Pons (tissue), 1 donor: ENCODE data around the gene ACAP2.
"Not testable (repeated sequence)": the region's sequence is repeated elsewhere in the genome, so short reads cannot be mapped to it uniquely, and the experiment has no call there.

Source experiments
- DNase-seq: peaks from one replicate; pipeline ENCODE4 v3.0.0-alpha.2; 2016; ENCODE audit warnings: low spot score

The ACAP2 gene

DNA sequence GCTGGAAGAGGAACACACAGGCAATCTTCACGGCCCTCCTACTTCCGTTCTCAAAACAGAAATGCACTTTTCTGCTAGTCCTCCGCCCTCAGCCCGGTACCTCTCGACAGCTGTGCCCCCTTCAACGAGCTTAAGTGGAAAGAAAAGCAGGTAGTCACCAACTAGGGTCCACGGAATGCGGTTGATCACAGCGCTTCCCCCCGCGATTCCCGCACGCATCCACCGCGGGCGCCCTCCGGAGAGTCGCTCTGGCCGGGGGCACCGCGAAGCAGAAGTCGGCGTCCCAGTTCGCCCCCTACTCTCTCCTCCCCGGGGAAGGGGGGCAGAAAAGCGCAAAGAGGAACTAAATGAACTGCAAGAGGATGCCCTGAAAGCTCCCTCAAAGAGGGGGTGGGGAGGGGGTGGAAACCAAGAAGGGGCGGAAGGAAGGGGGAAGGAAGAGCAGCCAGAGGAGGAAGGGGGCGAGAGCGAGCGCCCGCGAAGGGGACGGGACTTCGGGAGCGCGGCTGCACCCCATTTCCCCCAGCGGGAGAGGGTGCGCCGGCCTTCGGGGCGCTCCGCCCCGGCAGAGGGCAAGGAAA, 738 bp downstream of the ACAP2 start:
- DNase-seq = peak; percentile 57

DNA sequence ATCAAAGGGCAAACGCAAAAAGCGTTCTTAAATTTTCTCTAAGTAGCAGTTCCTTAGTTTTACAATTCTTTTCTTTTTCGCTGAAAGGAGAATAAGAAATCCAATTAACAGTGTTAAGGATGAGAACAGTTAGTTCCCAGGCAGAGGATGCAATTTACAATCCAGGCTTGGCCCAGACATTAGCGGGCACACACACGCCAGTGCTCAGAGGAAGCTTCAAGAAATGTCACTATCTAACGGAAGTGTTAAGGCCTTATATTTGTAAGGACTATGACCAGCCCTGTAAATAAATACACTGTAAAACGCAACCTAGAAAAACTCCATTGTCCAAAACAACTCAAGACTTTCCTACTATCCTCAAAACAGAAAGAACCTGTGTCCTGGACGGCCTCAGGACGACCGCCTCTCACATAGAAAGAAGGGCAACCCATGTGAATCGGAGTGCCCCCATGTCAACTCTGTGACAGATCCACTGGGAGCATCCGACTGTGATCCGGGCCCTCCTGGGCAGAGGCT, 1.3 kb downstream of the ACAP2 start:
- DNase-seq = peak; percentile 49

- DNase-seq = no peak
Measured at GRCh38 chr3:195441051-195441450, 1.8 kb downstream of the ACAP2 start.

DNA sequence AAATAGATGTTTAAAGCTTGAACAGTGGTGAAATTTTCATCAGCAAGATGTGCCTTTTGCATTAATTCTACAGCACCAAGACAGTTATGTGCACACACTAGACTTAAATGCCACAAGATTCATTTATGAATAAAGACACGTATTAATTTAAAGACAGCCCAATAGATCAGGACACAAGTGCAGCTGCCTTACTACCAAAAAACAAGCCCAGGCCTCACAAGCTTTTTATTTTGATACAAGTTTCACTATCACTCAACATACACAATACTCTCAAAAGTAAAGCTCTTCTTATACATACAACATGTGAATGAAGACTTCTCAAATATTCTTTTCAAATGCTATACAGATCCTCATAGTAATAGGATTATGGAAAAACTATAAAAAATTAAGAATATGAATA, 2.4 kb downstream of the ACAP2 start:
- DNase-seq = no peak

DNA sequence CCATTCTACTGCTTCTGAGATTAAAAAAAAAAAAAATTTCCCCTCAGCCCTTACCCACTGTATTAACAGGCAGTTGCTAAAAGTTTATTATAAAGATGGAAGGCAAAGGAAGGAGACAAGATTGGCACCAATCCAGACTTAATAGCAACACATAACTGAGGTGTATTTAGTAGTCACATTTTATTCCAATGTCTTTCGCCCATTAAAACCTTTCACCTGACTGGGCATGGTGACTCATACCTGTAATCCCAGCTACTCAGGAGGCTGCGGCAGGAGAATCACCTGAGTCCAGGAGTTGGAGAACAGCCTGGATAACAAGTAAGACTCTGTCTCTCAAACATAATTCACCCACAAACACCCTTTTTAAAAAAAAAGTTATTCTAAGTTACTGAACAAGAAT, 4.4 kb downstream of the ACAP2 start:
- no peak for DNase-seq

DNA sequence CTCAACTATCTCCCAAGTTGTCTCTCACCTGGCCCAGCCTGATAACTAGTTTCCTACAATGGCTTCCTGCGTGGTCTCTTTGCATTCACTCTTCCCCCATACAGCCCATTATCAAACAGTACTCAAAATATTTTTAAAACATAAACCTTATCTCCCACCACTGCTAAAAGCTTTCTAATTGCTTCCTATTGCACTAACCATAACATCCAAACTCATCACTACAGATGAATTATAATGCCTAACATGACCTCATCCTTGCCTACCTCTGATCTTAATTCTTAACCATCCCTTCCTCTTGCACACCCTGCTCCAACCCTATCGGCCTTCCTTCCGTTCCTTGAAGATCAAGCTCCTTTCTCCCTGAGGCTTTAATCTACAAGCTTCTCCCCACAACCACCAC, 17.0 kb downstream of the ACAP2 start:
- DNase-seq = no peak

DNA sequence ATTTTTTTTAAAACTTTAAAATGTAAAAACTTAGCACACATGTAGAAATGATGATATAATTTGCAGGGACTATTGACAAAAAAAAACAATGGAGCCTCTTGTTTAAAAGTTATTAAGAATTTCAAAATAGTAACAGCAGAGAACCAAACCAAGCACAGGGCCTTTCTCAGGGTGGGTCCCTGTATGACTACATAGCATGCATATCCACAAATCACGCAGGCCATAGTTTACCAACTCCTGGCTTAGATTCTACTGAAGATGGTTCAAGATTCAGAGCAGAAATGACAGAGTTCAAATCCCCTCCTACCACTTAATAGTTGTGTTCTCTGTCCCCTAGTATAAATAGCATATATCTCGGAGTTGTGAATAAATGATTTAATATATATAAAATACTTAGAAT, 19.0 kb downstream of the ACAP2 start:
- no peak for DNase-seq

DNA sequence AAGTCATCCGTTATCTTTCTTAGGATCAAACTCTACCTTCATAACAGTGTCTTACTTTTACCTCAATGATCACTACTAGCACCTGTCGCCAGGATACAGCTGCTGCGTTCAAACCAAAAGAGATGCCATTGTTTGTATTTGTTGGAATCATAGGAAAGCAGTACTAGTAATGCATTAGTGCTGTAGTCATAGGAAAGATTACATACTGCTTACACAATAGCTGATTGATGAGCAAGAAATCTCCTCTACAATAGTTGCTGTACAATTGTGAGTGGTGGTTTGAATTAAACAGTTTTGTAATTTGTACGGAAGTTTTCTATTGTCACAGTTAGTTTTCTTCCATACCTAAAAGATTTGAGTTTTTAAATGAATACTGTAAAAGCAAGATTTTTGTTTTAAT, 21.4 kb downstream of the ACAP2 start:
- DNase-seq = peak; percentile 43

DNA sequence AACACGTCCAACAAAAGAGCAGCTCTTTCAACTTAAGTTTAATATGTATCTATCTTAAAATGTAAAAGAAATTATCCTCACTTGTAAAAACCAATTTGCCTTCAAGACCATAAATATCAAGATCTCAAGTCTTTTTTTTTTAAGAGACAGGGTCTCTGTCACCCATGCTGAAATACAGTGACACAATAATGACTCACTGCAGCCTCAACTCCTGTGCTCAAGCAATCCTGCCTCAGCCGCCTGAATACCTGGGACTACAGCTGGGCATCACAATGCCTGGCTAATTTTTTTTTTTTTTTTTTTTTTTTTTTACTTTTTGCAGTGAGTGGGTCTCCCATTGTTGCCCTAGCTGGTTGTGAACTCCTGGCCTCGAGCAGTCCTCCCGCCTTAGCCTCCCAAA, 26.0 kb downstream of the ACAP2 start:
- DNase-seq = no peak

DNA sequence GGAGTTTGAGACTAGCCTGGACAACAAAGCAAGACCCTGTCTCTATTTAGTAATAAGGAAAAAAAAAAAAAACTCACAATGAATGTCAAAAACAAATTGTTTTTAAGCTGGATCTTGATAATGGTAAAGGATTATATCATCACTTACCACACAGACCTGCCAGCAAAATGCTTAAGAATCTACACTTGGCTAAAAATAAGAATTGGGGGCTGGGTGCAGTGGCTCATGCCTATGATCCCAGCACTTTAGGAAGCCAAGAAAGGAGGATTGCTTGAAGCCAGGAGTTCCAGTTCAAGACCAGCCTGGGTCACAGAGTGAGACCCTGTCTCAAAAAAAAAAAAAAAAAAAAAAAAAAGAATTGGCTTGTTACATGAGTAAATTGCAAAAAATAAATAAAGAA, 31.0 kb downstream of the ACAP2 start:
- DNase-seq = no peak

- DNase-seq = no peak
Measured at GRCh38 chr3:195410546-195410945, 32.3 kb downstream of the ACAP2 start.

DNA sequence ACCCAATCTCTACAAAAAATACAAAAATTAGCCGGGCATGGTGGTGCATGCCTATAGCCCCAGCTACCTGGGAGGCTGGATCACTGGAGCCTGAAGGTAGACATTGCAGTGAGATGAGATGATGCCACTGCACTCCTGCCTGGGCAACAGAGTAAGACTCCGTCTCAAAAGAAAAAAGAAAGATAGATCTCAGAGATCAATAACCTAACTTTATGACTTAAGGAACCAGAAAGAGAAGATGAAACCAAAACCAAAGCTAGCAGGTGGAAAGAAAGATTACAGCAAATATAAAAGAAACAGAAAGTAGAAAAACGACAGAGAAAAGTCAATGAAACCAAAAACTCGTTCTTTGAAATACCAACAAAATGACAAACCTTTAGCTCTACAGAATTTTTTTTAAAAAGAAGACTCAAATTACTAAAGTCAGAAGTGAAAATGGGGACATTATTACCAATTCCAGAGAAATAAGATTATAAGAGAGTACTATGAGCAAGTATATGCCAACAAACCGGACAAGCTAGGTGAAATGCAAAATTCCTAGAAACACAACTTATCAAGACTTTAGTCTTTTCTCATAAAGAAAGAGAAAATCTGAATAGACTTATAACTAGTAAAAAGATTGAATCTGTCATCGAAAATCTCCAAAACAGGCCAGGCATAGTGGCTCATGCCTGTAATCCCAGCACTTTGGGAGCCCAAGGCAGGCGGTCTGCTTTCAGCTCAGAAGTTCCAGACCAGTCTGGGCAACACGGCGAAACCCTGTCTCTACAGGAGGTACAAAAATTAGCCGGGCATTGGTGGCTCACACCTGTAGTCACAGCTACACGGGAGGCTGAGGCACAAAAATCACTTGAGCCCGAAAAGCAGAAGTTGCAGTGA, 35.0 kb downstream of the ACAP2 start:
- DNase-seq = no peak

DNA sequence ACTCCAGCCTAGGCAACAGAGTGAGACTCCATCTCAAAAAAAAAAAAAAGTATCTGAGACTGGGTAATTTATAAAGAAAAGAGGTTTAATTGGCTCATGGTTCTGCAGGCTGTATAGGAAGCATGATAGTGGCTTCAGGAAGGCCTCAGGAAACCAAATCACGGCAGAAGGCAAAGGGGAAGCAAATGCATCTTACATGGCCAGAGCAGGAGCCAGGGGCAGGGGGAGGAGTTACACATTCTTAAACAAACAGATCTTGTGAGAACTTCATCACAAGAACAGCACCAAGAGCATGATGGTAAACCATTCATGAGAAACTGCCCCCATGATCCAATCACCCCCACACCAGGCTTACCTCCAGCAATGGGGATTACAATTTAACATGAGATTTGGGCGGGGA, 37.2 kb downstream of the ACAP2 start:
- DNase-seq = no peak

GRCh38 chr3:195403841-195404408, 38.9 kb downstream of the ACAP2 start:
- DNase-seq = no peak

GRCh38 chr3:195403244-195403643, 39.6 kb downstream of the ACAP2 start:
- DNase-seq = no peak

DNA sequence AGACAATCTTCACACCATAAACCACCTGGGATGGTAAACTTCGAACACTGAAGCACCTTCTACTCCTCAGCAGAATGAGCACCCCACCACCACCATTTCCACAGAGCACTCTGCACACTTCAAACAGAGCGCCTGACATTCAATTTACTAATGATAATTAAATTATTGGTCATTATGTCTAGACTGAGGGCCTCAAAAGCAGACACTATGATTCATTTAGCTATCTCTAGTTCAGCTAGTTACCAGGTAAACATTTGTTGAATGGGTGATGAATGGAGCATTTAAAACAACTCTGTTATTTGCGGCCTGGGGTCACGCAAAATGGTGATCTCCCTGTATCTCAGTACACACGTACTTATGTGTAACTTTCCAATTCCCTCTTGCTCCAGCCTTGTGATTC, 40.9 kb downstream of the ACAP2 start:
- no peak for DNase-seq

DNA sequence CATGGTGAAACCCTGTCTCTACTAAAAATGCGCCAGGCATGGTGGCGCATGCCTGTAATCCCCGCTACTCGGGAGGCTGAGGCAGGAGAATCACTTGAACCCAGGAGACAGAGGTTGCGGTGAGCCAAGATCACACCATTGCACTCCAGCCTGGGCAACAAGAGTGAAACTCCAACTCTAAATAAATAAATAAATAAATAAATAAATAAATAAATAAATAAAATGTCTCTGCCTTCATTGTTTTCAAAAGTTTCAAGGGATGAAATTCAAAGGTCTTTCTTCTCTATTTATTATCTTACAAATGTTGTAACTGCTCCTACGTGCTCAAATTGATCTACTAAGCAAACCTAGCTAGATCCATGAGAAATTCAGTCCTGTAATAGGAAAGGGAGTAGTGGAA, 44.4 kb downstream of the ACAP2 start:
- DNase-seq = not testable (repeated sequence)

- no peak for DNase-seq
Measured at GRCh38 chr3:195397524-195397923, 45.3 kb downstream of the ACAP2 start.

- DNase-seq = no peak
Measured at GRCh38 chr3:195395208-195395816, 47.5 kb downstream of the ACAP2 start.

DNA sequence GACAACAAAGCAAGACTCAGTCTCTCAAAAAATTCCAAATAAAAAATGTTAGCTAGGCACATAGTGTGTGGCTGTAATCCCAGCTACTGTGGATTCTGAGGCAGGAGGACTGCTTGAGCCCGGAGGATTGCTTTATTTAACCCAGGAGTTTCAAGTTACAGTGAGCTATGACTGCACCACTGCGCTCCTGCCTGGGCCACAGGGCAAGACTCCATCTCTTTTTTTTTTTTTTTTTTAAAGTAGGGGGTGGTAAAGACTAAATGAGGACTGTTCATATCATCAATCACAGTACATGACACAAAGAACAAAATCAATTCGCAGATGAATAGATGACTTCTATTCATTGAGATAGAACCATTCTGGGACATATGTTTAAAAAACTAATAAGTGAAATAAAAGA, 48.1 kb downstream of the ACAP2 start:
- DNase-seq = no peak

DNA sequence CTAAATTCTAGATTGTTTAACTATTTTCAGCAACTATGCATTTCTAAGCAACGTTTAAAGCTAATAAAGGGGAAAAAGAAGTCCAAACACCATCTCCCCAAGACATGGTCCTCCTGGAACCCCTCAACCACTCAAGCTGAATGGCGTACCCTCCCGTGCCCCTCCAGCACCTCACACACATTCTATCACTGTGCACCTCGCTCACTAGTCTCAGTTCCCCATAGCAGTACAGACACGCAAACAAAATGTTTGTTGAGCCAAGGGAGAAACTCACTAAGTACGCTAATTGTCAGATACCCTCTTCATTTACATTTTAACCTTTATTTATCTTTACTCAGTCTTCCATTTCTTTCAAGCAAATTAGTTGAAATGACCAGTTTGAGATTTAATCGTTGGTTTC, 48.8 kb downstream of the ACAP2 start:
- DNase-seq = no peak

DNA sequence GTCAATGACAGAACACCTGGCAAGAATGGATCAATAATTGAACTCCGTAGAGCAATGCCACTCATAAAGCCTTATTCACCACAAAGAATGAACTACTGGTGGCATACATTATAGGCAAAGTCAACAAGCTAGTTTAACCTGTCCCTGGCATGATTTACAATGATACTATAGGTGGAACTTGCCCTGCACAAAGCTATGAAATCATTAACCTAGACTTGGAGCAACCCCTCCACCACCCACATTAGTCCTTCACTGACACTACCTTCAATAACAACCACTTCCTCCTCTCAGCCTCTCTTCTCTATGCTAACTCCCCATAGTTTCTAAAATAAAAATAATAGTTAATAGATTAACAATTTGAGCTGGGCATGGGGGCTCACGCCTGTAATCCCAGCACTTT, 54.4 kb downstream of the ACAP2 start:
- no peak for DNase-seq

DNA sequence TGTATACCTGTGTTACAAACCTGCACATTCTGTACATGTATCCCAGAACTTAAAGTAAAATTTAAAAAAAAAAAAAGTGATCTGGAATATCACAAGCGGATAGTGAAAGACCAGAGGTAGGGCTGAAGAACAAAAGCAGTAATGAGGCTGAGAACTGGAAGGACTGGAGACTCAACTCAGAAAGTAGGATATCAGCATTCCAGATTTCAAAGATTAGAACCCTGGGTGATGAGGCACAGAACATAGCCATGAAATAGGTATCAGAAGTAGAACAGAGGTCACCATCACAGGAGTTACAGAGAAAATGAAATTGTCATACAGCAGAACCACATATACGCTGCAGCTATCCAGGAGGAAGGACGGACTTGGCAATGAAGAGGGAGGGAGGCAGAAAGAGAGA, 56.1 kb downstream of the ACAP2 start:
- DNase-seq = no peak
